Stimulated activated naive CD8-positive, alpha-beta T cell treated with anti-CD3 and anti-CD28 coated beads, Interleukin-15, Interleukin-2, amounts not matched to agents 100 ng/mL and 50 ng/mL, for 24 hours (primary cell): Measurements from ENCODE around the gene LRP1B.
"Not testable (repeated sequence)": the region's sequence is repeated elsewhere in the genome, so short reads cannot be mapped to it uniquely, and the experiment has no call there.

Source experiments
- H3K27ac Mint-ChIP-seq: one replicate; pipeline ENCODE4 v1.8.0; 2021; ENCODE audit warnings: mild to moderate bottlenecking, mixed read lengths
- H3K27me3 Mint-ChIP-seq: one replicate; pipeline ENCODE4 v1.8.0; 2021; ENCODE audit warnings: mixed read lengths
- H3K36me3 Mint-ChIP-seq: one replicate; pipeline ENCODE4 v1.8.0; 2021; ENCODE audit warnings: low read depth, mixed read lengths
- H3K4me1 Mint-ChIP-seq: one replicate; pipeline ENCODE4 v1.8.0; 2021; ENCODE audit warnings: low read depth, mixed read lengths
- H3K4me3 Mint-ChIP-seq: one replicate; pipeline ENCODE4 v1.8.0; 2021; ENCODE audit warnings: mild to moderate bottlenecking, mixed read lengths
- H3K9me3 Mint-ChIP-seq: one replicate; pipeline ENCODE4 v1.8.0; 2021; ENCODE audit warnings: mixed read lengths

Gene LRP1B

GRCh38 chr2:140481136-140481535 is 1649.7 kb downstream of the LRP1B start:
- H3K4me1 Mint-ChIP-seq, result no peaks in the 10 kb centered on the region
- no peaks in the 10 kb centered on the region for H3K36me3 Mint-ChIP-seq
- H3K9me3 Mint-ChIP-seq, result peaks cover 9% of the 10 kb centered on the region
- no peak overlapping the region for H3K4me3 Mint-ChIP-seq
- no peak overlapping the region for H3K27ac Mint-ChIP-seq
- no peaks in the 10 kb centered on the region for H3K27me3 Mint-ChIP-seq

- Mint-ChIP-seq H3K27ac (no peak overlapping the region), H3K36me3 (no peaks in the 10 kb centered on the region), H3K9me3 (peaks cover 10% of the 10 kb centered on the region), H3K4me1 (no peaks in the 10 kb centered on the region), H3K4me3 (no peak overlapping the region), H3K27me3 (no peaks in the 10 kb centered on the region)
These were observed 1657.0 kb downstream of the LRP1B start for GRCh38 chr2:140473851-140474250.

DNA sequence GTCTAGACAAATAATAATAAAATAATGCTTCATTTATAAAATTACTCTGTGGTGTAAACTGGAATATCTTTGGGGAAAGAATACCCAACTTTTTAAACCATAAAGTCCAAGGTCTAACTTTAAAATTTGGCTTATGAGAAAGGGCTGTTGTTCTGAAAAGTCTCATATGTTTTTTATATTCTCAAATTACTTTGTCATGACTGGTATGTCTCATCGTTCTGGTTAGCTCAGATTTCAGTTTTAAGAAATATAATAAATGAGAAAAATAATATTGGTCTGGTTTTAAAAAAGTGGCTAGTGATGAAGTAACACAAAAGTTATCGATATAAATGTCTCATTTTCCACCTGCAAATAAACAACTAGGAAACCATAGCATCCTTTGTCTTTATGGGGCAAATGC is 1658.1 kb downstream of the LRP1B start:
- no peaks in the 10 kb centered on the region for H3K27me3 Mint-ChIP-seq
- no peak overlapping the region for H3K4me3 Mint-ChIP-seq
- H3K9me3 Mint-ChIP-seq, result peaks cover 10% of the 10 kb centered on the region
- H3K27ac Mint-ChIP-seq, result no peak overlapping the region
- H3K36me3 Mint-ChIP-seq, result no peaks in the 10 kb centered on the region
- H3K4me1 Mint-ChIP-seq, result no peaks in the 10 kb centered on the region

DNA sequence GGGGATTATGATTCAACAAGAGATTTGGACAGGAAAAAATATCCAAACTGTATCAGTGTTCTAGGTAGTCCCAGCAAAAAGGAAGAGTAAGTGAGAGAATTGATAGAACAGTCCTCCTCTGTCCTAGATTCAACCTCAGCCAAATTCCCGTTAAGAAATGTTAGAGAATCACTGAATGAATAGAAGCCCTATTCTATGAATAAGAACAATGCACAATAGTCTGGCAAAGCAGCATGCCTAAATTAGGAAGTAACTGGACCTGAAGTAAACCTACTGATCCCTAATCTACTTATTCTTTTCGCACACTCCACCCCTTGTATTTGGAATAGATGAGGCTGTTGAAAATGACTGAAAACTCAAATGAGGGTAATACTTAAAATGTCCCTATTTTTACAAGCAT is 1665.5 kb downstream of the LRP1B start:
- H3K4me3 Mint-ChIP-seq, result no peak overlapping the region
- H3K36me3 Mint-ChIP-seq, result no peaks in the 10 kb centered on the region
- no peak overlapping the region for H3K27ac Mint-ChIP-seq

DNA sequence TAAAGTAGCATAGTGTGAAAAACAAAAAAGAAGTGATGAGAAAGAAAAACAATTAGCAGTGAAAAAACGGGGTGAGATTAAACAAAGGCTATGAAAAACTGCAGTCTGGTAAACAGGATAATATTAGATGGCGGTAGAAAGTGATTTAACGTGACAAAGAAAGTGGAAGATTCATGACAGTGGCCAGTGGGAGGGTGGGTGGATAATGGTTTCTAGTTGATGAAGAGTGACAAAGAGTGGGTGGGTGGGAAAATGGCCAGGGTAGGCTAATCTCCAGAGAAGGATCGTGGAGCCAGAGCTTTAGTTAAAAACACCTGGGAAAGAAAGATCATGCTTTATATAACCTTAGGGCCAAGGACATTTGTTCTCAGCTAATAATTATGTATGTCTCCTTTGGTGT is 1667.8 kb downstream of the LRP1B start:
- no peaks in the 10 kb centered on the region for H3K27me3 Mint-ChIP-seq

More for the DNA sequence above, 1665.5 kb downstream of the LRP1B start:
- Mint-ChIP-seq H3K4me1 (no peaks in the 10 kb centered on the region), H3K9me3 (peaks cover 11% of the 10 kb centered on the region), H3K27me3 (no peaks in the 10 kb centered on the region)

GRCh38 chr2:140457483-140457882 is 1673.3 kb downstream of the LRP1B start:
- peaks cover 3% of the 10 kb centered on the region for H3K9me3 Mint-ChIP-seq
- H3K4me1 Mint-ChIP-seq, result no peaks in the 10 kb centered on the region
- H3K27me3 Mint-ChIP-seq, result no peaks in the 10 kb centered on the region
- no peak overlapping the region for H3K27ac Mint-ChIP-seq
- H3K36me3 Mint-ChIP-seq, result no peaks in the 10 kb centered on the region
- H3K4me3 Mint-ChIP-seq, result no peak overlapping the region

More for the DNA sequence above, 1667.8 kb downstream of the LRP1B start:
- no peak overlapping the region for H3K27ac Mint-ChIP-seq
- no peak overlapping the region for H3K4me3 Mint-ChIP-seq
- no peaks in the 10 kb centered on the region for H3K4me1 Mint-ChIP-seq
- peaks cover 11% of the 10 kb centered on the region for H3K9me3 Mint-ChIP-seq
- H3K36me3 Mint-ChIP-seq, result no peaks in the 10 kb centered on the region

DNA sequence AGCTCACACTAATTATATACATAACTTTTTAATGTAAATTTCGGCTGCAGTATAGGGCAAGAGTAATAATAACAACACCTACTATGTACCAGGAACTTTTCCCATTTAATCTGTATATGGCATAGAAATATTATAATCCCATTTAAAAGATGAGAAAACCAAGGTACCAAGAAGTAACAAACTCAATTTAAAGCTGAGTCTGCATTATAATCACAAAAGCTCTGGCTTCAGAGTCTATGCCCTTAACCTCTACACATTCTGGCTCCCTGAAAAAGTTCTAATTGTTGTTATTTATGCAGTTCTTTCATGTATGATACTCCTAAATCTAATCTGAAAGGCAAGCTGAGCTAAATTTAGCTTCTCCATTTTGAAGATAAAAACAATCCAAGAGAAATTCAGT is 1675.5 kb downstream of the LRP1B start:
- Mint-ChIP-seq H3K4me3 (no peak overlapping the region), H3K9me3 (peaks cover 3% of the 10 kb centered on the region), H3K27ac (no peak overlapping the region), H3K27me3 (no peaks in the 10 kb centered on the region), H3K36me3 (no peaks in the 10 kb centered on the region), H3K4me1 (no peaks in the 10 kb centered on the region)

DNA sequence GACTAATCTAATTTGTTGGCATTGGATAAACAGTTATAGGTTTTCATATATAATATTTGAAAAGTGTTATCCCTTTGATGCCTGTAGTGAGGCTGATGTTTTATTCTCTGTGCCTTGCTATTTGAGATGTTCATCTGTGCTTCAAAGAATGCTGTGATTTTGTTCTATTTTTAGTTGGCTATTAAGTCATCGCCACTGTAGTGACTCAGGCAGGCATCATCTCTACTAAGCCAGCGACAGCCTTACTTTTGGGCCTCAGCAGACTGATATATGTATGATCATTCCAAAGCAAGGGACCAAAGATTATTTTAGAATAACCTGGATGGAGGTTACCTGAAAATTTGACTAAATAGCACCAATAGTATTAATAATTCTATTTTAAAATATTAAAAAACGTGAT is 1676.1 kb downstream of the LRP1B start:
- H3K4me3 Mint-ChIP-seq, result no peak overlapping the region
- H3K27ac Mint-ChIP-seq, result no peak overlapping the region
- no peaks in the 10 kb centered on the region for H3K27me3 Mint-ChIP-seq
- no peaks in the 10 kb centered on the region for H3K36me3 Mint-ChIP-seq
- H3K4me1 Mint-ChIP-seq, result no peaks in the 10 kb centered on the region
- peaks cover 3% of the 10 kb centered on the region for H3K9me3 Mint-ChIP-seq

- Mint-ChIP-seq H3K27me3 (no peaks in the 10 kb centered on the region), H3K9me3 (peaks cover 2% of the 10 kb centered on the region), H3K36me3 (no peaks in the 10 kb centered on the region), H3K4me1 (no peaks in the 10 kb centered on the region), H3K4me3 (no peak overlapping the region), H3K27ac (no peak overlapping the region)
These were observed 1679.5 kb downstream of the LRP1B start for GRCh38 chr2:140451324-140451723.

DNA sequence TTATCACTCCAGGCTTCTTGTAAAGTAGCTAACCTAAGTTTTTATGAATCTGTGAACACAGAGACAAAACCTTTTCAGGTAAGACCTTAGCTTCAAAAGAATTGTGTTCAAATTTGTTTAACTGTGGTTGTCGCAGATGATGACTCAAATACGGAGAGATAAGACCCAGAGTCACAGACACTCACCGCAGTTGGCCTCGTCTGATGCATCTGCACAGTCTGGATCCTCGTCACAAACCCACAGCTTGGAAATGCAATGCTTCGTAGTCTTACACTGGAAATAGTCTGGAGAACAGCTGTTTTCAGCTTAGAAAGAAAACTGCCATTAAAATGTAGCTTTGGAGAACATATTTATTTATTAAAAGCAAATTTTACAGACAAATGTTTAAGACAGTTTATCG is 1688.5 kb downstream of the LRP1B start:
- Mint-ChIP-seq H3K27me3 (no peaks in the 10 kb centered on the region), H3K4me1 (no peaks in the 10 kb centered on the region), H3K9me3 (peaks cover 8% of the 10 kb centered on the region), H3K36me3 (no peaks in the 10 kb centered on the region), H3K27ac (no peak overlapping the region), H3K4me3 (no peak overlapping the region)

- H3K27me3 Mint-ChIP-seq, result no peaks in the 10 kb centered on the region
- peaks cover 8% of the 10 kb centered on the region for H3K9me3 Mint-ChIP-seq
- H3K27ac Mint-ChIP-seq, result no peak overlapping the region
- no peak overlapping the region for H3K4me3 Mint-ChIP-seq
- H3K36me3 Mint-ChIP-seq, result no peaks in the 10 kb centered on the region
- no peaks in the 10 kb centered on the region for H3K4me1 Mint-ChIP-seq
These were observed 1690.0 kb downstream of the LRP1B start for GRCh38 chr2:140440815-140441214.

DNA sequence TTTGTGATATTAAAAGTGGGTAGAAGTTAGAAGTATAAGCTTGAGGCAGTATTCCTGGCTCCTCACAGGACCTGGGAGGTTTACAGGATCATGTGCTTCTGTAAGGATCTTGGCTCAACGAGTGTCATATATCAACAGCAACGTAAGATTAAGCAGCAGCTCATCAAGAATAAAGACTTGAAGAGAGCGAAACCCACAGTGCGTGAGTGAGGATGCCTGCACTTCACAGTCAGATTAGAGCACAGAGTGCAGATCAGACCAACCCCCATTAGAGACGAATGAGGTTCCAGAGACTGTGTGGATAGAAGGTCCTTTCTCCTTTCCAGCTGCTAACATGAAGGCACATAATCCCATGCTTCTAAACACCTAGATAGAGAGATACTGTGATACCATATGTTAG is 1693.9 kb downstream of the LRP1B start:
- Mint-ChIP-seq H3K36me3 (no peaks in the 10 kb centered on the region), H3K4me1 (no peaks in the 10 kb centered on the region), H3K27ac (no peak overlapping the region), H3K9me3 (peaks cover 4% of the 10 kb centered on the region), H3K27me3 (no peaks in the 10 kb centered on the region), H3K4me3 (no peak overlapping the region)

DNA sequence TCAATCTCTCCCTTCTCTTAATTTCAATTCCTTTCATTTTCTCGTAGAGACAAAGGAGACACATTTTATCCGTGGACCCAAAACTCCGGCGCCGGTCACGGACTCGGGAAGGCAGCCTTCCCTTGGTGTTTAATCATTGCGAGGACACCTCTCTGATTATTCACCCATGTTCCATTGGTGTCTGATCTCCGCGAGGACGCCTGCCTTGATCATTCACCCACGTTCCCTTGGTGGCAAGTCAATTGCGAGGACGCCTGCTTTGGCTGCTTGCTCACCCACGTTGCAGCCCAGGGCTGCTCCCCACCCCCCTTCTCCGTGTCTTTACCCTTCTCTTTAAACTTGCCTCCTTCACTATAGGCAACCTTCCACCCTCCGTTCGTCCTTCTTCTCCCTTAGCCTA is 1703.8 kb downstream of the LRP1B start:
- not testable (repeated sequence) for H3K4me1 Mint-ChIP-seq, H3K27ac Mint-ChIP-seq, H3K9me3 Mint-ChIP-seq, H3K27me3 Mint-ChIP-seq, H3K4me3 Mint-ChIP-seq, H3K36me3 Mint-ChIP-seq

GRCh38 chr2:140424471-140424870 is 1706.3 kb downstream of the LRP1B start:
- H3K27me3 Mint-ChIP-seq, result no peaks in the 10 kb centered on the region
- no peak overlapping the region for H3K27ac Mint-ChIP-seq
- H3K9me3 Mint-ChIP-seq, result peaks cover 5% of the 10 kb centered on the region
- H3K4me3 Mint-ChIP-seq, result no peak overlapping the region
- H3K36me3 Mint-ChIP-seq, result no peaks in the 10 kb centered on the region
- H3K4me1 Mint-ChIP-seq, result no peaks in the 10 kb centered on the region

- Mint-ChIP-seq H3K4me1 (no peaks in the 10 kb centered on the region), H3K9me3 (peaks cover 5% of the 10 kb centered on the region), H3K27me3 (no peaks in the 10 kb centered on the region), H3K27ac (no peak overlapping the region), H3K4me3 (no peak overlapping the region), H3K36me3 (no peaks in the 10 kb centered on the region)
These were observed 1708.1 kb downstream of the LRP1B start for GRCh38 chr2:140422759-140423158.

DNA sequence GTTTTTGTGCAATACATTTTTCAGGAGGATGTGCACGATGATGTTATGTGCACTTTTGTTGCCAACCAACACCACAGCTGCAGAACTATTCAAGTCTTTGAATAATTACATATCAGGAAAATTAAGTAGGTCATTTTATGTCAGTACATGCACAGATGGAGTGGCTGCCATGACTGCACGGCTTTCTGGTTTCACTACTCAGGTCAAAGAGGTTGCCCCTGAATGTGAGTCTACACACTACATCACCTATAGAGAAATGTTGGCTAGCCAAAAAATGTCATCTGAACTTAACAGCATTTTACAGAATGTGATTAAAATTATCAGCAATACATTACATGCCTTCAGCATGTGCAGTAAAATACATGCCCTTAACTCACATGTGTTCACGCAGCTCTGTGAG is 1713.3 kb downstream of the LRP1B start:
- Mint-ChIP-seq H3K27me3 (no peaks in the 10 kb centered on the region), H3K4me3 (no peak overlapping the region), H3K9me3 (no peaks in the 10 kb centered on the region), H3K4me1 (no peaks in the 10 kb centered on the region), H3K36me3 (no peaks in the 10 kb centered on the region), H3K27ac (no peak overlapping the region)

DNA sequence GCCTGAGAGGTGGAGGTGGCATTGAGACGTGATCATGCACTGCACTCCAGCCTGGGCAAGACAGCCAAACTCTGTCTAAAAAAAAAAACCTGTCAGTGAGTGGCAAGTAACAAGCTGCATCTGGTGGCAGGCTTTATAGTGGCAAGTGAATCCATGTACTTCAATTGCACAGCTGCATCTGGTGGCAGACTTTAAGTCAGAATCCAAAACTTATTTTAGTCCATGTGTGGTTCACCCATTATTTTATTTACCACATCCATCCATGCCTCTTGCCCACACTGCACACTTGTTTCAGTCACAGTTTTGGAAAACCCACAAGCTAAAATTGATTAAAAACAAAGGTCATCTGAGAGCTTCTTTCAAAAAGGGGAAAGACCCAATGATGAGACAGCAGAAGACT is 1714.2 kb downstream of the LRP1B start:
- no peaks in the 10 kb centered on the region for H3K36me3 Mint-ChIP-seq
- no peaks in the 10 kb centered on the region for H3K27me3 Mint-ChIP-seq
- H3K4me1 Mint-ChIP-seq, result no peaks in the 10 kb centered on the region
- H3K27ac Mint-ChIP-seq, result no peak overlapping the region
- no peak overlapping the region for H3K4me3 Mint-ChIP-seq
- no peaks in the 10 kb centered on the region for H3K9me3 Mint-ChIP-seq
